Kidney (tissue), 14 donors: ENCODE results near the gene SORCS2. TPM values are rescaled to one million over a fixed set of nuclear protein-coding genes. Genes with fewer than 3 reads are reported as not detected.

Experiments used
- DNase-seq, 5 donors: peaks; one replicate each; pipeline ENCODE4 v3.0.0-alpha.2; 2013 to 2020
- FAIRE-seq: peaks from 2 replicates; lab custom pipeline; 2012; peaks lifted over from hg19 to GRCh38; lab: Jason Lieb, UNC
- H3K27ac ChIP-seq, 2 donors: one replicate each; pipeline ENCODE4 v1.7.0; 2013; ENCODE audit warnings: low read depth in 2 of 2, low read length in 2 of 2, inconsistent platforms in 1 of 2
- H3K27me3 ChIP-seq: one replicate; pipeline ENCODE4 v1.7.1; 2013; ENCODE audit warnings: low read length, inconsistent platforms; ENCODE audit not compliant: control insufficient read depth, insufficient read depth
- H3K36me3 ChIP-seq, 3 donors: one replicate each; pipeline versions ENCODE4 v1.7.0 to v1.7.1; 2013; ENCODE audit warnings: low read length in 3 of 3, control low read depth in 1 of 3, inconsistent platforms in 1 of 3; ENCODE audit not compliant: insufficient read depth in 3 of 3, control insufficient read depth in 2 of 3
- H3K4me1 ChIP-seq, 3 donors: one replicate each; pipeline versions ENCODE4 v1.7.0 to v1.7.1; 2013; ENCODE audit warnings: low read length in 3 of 3, inconsistent platforms in 1 of 3, low read depth in 1 of 3; ENCODE audit not compliant: control insufficient read depth in 2 of 3, insufficient read depth in 2 of 3
- H3K4me3 ChIP-seq, 3 donors: one replicate each; pipeline versions ENCODE4 v1.7.0 to v1.8.1; 2013; ENCODE audit warnings: low read length in 3 of 3, control low read depth in 1 of 3, inconsistent platforms in 1 of 3
- H3K9ac ChIP-seq, 3 donors: one replicate each; pipeline versions ENCODE4 v1.7.0 to v1.7.1; 2013; ENCODE audit warnings: low read length in 3 of 3, control low read depth in 1 of 3, inconsistent platforms in 1 of 3
- H3K9me3 ChIP-seq, 3 donors: one replicate each; pipeline versions ENCODE4 v1.7.0 to v1.7.1; 2013; ENCODE audit warnings: low read length in 3 of 3, control low read depth in 1 of 3, inconsistent platforms in 1 of 3; ENCODE audit not compliant: control insufficient read depth in 2 of 3, insufficient read depth in 1 of 3
- CTCF ChIP-seq: IDR thresholded peaks from 3 replicates; pipeline ENCODE4 v1.5.1; 2012; ENCODE audit warnings: mild to moderate bottlenecking, moderate library complexity, borderline replicate concordance; ENCODE audit not compliant: insufficient read depth; ENCODE audit errors: extremely low read depth
- intact Hi-C: fragments of 100-400 bp; cut with DNase I; formaldehyde crosslinking; loops from one replicate; pipeline ENCODE4 v1.11.1; 2022
- polyA plus RNA-seq: library from polyadenylated mRNA; stranded (reverse); fragments of 350-450 nt; fragmentation: Illumina TruSeq; extraction: RNeasy Lipid Tissue Mini Kit (QIAGEN cat#74804); gene quantifications from one replicate; pipeline ENCODE4 v1.2.3, GENCODE V29; 2014; ENCODE audit warnings: low read depth, low replicate concordance; ENCODE audit not compliant: insufficient read depth
- total RNA-seq: library from RNA; stranded (reverse); fragmentation: NEBNext Ultra II Directional; extraction: Animal tissue kit (Norgen Biotek cat#: 25700); gene quantifications from one replicate; pipeline ENCODE4 v1.2.1, GENCODE V29; 2021
- donor health status: control.
- donor health status: control.
- donor health status: control.
- donor health status: control.
- donor health status: control.
- donor health status: DM: yes; HTN: yes; CAD: no.
- donor health status: Normal renal cell carcinoma (clear cell type).

The SORCS2 gene
- total and polyA plus RNA-seq, 2 donors from 2014 or later: 6.1 to 9.1 TPM

GRCh38 chr4:7571701-7572100 lies 379.4 kb downstream of the SORCS2 start:
- Histone ChIP-seq H3K36me3 (no peaks in the 10 kb centered on the region), H3K9ac (no peak overlapping the region), H3K27ac (no peak overlapping the region), H3K27me3 (no peaks in the 10 kb centered on the region), H3K9me3 (peaks cover 0 to 15% (median 4%) of the 10 kb centered on the region in 3 donors), H3K4me3 (no peak overlapping the region), H3K4me1 (no peaks in the 10 kb centered on the region)
- FAIRE-seq (no peak), DNase-seq (no peak)
- intact Hi-C loops: no loop called here
- TF ChIP-seq CTCF: no peak

- H3K9ac ChIP-seq: no peak overlapping the region
These were observed 380.6 kb downstream of the SORCS2 start for GRCh38 chr4:7572894-7573293.

GRCh38 chr4:7573576-7574091 lies 381.3 kb downstream of the SORCS2 start:
- no peak for TF ChIP-seq CTCF
- Histone ChIP-seq H3K4me3 (no peak overlapping the region), H3K27ac (no peak overlapping the region), H3K27me3 (no peaks in the 10 kb centered on the region), H3K9ac (no peak overlapping the region), H3K4me1 (no peaks in the 10 kb centered on the region), H3K9me3 (peaks cover 0 to 34% (median 7%) of the 10 kb centered on the region in 3 donors), H3K36me3 (no peaks in the 10 kb centered on the region)
- DNase-seq (no peak), FAIRE-seq (no peak)
- intact Hi-C loops: no loop called here

More at GRCh38 chr4:7572894-7573293, 380.6 kb downstream of the SORCS2 start:
- H3K9me3 ChIP-seq: peaks cover 0 to 27% (median 7%) of the 10 kb centered on the region in 3 donors
- no peaks in the 10 kb centered on the region for H3K27me3 ChIP-seq
- H3K36me3 ChIP-seq: no peaks in the 10 kb centered on the region
- no peak for TF ChIP-seq CTCF
- no peak overlapping the region for H3K4me3 ChIP-seq
- H3K27ac ChIP-seq: no peak overlapping the region
- DNase-seq (no peak), FAIRE-seq (no peak)
- intact Hi-C loops: no loop called here
- no peaks in the 10 kb centered on the region for H3K4me1 ChIP-seq
